H1 (cell line): Measurements from ENCODE around the gene AFAP1L1. TPM values are rescaled to one million over a fixed set of nuclear protein-coding genes. Genes with fewer than 3 reads are reported as not detected.

ENCODE experiments used
- BRCA1 ChIP-seq: IDR thresholded peaks from 2 replicates; pipeline ENCODE4 v1.6.1; 2012; ENCODE audit warnings: low read depth, low read length, improper control_type of control experiment
- EZH2 ChIP-seq: fragments of 200-600 bp; sonication (generic); IDR thresholded peaks from 2 replicates; pipeline ENCODE4 v1.7.1; 2012; ENCODE audit warnings: low read depth, mild to moderate bottlenecking, moderate library complexity, low read length, inconsistent platforms; ENCODE audit not compliant: severe bottlenecking
- polyA plus RNA-seq, 7 experiments: library from polyadenylated mRNA; depleted of rRNA in 3 of 7; stranded (reverse) in 5 of 7; unstranded in 2 of 7; fragments of >200 nt in 5 of 7; fragments of 200-250 nt in 2 of 7; gene quantifications; 1 replicate in 5 of 7; 2 replicates in 1 of 7; 4 replicates in 1 of 7; pipeline versions ENCODE4 v1.2.1 to v1.2.3, GENCODE V29; 2011 to 2013; ENCODE audit warnings: missing spikeins in 2 of 7, mixed read lengths in 2 of 7
- total RNA-seq: library from RNA; stranded (reverse); fragmentation: NEBNext Ultra II Directional; extraction: Animal tissue kit (Norgen Biotek cat#: 25700); gene quantifications from 2 replicates; pipeline ENCODE4 v1.2.1, GENCODE V29; 2021

Gene AFAP1L1
- total and polyA plus RNA-seq, 2 of the 8 experiments (the other 6 are each of a cell fraction or from before 2014, with no cell fraction given): 0.79 to 4.7 TPM

GRCh38 chr5:149333711-149334443, 62.2 kb downstream of the AFAP1L1 start (continued):
- TF ChIP-seq BRCA1 (no peak), EZH2 (no peak)
